SU-DHL-6 (cell line): Measurements from ENCODE around the gene ATXN7L1.

Experiments
- EZH2phosphoT487 ChIP-seq: fragments of 200-600 bp; sonication (generic), shearing (Covaris generic); conservative IDR thresholded peaks from 2 replicates; pipeline ENCODE4 v1.6.1; 2018; ENCODE audit warnings: mild to moderate bottlenecking, antibody characterized with exemption, low read length, moderate library complexity, mixed read lengths
- TF ChIP-seq, protein P1 (sequence below): fragments of 200-600 bp; sonication (generic); IDR thresholded peaks from one replicate; pipeline ENCODE4 v1.5.1; 2017; ENCODE audit warnings: antibody characterized with exemption, mild to moderate bottlenecking, low read length, moderate library complexity; ENCODE audit not compliant: insufficient read depth, poor library complexity, severe bottlenecking

DNA sequence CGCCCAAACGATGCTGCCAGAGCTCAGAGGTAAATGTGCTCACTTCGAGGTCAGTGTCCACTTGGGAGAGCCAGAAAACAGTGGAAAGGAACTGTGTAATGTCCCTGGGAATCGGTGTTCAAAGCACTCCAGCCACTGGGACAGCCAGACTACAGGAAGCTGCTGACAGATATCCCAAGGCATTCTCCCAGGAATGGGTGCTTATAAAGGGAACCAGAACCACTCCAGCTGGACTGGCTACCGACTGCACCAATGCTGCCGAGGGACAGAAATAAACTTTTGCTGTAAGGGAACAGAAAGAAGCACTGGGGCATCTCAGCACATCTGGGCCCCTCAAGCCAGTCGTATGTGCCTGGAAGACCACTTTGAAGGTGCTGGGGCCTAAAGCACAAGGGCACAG, 76.7 kb downstream of the ATXN7L1 start:
- TF ChIP-seq, protein P1, sequence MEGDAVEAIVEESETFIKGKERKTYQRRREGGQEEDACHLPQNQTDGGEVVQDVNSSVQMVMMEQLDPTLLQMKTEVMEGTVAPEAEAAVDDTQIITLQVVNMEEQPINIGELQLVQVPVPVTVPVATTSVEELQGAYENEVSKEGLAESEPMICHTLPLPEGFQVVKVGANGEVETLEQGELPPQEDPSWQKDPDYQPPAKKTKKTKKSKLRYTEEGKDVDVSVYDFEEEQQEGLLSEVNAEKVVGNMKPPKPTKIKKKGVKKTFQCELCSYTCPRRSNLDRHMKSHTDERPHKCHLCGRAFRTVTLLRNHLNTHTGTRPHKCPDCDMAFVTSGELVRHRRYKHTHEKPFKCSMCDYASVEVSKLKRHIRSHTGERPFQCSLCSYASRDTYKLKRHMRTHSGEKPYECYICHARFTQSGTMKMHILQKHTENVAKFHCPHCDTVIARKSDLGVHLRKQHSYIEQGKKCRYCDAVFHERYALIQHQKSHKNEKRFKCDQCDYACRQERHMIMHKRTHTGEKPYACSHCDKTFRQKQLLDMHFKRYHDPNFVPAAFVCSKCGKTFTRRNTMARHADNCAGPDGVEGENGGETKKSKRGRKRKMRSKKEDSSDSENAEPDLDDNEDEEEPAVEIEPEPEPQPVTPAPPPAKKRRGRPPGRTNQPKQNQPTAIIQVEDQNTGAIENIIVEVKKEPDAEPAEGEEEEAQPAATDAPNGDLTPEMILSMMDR: no peak
- no peak for TF ChIP-seq EZH2phosphoT487
